HT1080 (cell line): Measurements from ENCODE around the gene TMEM271. TPM values are rescaled to one million over a fixed set of nuclear protein-coding genes. Genes with fewer than 3 reads are reported as not detected.

ENCODE experiments used
- DNase-seq: peaks from one replicate; pipeline ENCODE4 v3.0.0-alpha.2; 2015; ENCODE audit warnings: low read depth
- polyA plus RNA-seq, 2 experiments: library from polyadenylated mRNA; depleted of rRNA; stranded (reverse); fragments of >200 nt; gene quantifications; 2 replicates each; pipeline ENCODE4 v1.2.3, GENCODE V29; 2015
- total RNA-seq: library from RNA; depleted of rRNA; stranded (reverse); fragments of >200 nt; shearing (Covaris generic); gene quantifications from 2 replicates; pipeline ENCODE4 v1.2.3, GENCODE V29; 2014; rRNA removed

TMEM271 gene, protein sequence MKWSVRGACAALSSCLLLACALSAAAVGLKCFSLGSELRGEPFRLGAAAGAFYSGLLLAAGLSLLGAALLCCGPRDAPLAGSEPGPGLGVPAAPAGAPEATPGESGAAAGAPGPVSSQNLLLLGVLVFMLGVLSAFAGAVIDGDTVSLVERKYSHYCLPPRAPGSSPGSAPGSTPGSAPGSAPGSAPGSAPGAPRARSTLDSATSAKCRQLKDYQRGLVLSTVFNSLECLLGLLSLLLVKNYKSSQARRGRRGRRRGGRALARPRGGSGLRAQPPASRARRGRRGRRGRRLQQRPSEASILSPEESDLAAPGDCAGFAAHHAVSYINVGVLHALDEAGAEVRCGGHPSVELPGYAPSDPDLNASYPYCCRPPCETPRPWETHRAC
- not detected in 2 replicates for total RNA-seq
- polyA plus RNA-seq (2015; cell fraction: cytosol; rRNA removed): not detected in 2 replicates
- polyA plus RNA-seq (2015; cell fraction: nucleus; rRNA removed): not detected in 2 replicates

DNA sequence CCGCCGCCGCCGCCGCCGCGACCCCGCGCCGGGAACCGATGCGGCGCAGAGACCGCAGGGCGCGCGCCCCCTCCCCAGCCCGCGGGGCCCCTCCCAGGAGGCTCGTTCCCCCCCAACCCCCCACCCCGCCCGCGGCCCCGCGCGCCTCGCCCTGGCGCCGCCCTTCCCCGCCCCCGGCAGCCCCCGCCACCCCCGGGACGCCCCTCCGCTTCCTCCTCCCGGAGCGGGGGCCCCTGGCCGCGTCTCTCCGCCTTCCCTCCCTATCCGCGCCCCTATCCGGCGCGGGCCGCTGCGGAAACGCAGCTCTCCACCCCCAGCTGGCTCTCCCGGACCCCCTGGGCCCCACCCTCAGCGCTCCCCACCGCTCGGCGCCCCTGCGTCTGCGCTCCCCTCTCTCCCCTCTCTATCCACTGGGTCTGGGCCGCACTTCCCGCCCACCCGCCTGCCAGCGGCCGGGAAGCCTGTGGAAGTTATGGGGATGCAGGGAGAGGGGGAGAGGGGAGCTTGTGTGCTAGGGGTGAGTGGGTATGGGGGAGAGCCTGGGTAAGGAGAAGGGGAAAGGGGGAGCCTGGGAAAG lies at the start of gene TMEM271:
TMEM271 (minus strand) TSS at position 51 of the 577 bp plus-strand sequence. CDS start 233 bp downstream, outside the sequence.
- no peak for DNase-seq

DNA sequence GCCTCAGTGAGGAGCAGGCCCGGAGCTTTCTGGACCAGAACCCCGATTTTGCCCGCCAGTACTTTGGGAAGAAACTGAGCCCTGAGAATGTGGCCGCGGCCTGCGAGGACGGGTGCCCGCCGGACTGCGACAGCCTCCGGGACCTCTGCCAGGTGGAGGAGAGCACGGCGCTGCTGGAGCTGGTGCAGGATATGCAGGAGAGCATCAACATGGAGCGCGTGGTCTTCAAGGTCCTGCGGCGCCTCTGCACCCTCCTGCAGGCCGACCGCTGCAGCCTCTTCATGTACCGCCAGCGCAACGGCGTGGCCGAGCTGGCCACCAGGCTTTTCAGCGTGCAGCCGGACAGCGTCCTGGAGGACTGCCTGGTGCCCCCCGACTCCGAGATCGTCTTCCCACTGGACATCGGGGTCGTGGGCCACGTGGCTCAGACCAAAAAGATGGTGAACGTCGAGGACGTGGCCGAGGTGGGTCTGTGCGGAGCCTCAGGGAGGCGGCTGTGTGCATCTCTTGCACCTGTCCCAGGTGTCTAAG lies 49.6 kb upstream of the TMEM271 start:
- DNase-seq: no peak

DNA sequence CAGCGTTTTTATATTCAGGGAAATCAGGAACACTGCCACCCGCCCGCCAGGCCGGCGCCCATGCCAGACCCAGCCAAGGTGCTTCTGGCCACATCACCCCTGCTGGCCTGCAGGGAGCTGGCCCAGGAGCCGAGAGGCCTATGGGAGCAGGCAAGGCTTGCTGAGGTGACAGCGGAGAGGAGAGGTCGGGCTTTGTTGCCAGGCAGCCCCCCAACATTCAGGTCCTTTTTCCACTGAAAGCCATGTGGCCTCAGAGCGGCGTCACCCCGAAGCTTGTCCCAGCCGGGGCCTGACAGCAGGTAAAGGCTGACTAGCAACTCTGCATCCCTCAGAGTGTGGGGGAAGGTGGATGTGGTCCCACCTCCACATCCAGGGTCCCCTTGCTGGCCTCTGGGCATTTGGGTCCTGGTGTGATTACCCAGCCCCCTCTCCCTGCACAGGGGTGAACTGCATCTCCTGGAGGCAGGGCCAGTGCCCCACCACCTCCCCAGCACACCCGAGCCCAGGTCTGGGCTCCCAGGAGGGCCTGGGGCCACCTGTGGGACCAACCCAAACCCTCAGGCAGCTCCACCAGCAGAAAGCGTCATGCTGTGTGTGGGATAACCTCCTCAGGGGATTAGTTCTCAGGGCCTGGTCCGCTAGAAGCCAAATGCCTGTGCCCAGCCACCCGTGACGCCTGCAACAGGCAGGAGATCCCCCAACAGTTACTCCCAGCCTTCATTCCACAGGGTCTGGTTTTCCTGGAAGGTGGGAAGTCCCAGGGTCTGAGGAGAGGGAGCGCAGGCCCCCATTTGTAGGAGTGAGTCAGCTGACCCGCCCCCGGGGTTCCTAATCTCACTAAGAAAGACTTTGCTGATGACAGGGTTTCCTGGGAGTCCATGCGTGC lies 48.9 kb upstream of the TMEM271 start, which contains the start of gene PDE6B:
PDE6B (plus strand) TSS at position 869 of the 886 bp plus-strand sequence. CDS start 54 bp downstream, outside the sequence.
- no peak for DNase-seq

DNA sequence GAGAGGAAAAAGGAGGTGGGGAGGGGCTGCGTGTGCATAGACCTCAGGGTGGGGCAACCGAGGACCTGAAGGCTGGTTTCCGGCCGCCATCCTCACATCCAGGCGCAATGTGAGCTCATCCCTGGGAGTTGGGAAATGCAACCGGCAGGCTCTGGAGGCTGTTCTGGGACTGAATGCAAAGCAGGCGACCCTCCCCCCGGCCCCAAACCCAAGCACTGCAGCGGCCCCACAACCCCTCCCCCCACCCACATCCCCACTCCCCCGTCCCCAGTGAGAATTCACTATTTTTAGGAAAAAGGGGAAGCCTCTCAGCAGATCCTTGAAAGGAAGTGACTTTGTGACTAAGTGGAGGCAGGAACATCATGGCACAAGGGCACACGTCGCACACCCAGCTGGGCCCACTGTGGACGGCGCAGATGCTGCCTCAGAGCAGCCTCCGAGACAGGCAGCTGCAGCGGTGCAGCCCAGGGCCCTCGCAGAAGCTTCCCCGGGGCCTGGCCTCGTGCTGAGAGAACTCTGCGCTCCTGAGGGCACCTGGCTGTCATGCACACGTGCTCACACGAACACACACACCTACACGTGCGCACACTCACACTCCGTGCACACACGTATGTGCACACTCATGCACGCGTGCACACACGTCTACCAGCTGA lies 47.9 kb upstream of the TMEM271 start:
- no peak for DNase-seq

DNA sequence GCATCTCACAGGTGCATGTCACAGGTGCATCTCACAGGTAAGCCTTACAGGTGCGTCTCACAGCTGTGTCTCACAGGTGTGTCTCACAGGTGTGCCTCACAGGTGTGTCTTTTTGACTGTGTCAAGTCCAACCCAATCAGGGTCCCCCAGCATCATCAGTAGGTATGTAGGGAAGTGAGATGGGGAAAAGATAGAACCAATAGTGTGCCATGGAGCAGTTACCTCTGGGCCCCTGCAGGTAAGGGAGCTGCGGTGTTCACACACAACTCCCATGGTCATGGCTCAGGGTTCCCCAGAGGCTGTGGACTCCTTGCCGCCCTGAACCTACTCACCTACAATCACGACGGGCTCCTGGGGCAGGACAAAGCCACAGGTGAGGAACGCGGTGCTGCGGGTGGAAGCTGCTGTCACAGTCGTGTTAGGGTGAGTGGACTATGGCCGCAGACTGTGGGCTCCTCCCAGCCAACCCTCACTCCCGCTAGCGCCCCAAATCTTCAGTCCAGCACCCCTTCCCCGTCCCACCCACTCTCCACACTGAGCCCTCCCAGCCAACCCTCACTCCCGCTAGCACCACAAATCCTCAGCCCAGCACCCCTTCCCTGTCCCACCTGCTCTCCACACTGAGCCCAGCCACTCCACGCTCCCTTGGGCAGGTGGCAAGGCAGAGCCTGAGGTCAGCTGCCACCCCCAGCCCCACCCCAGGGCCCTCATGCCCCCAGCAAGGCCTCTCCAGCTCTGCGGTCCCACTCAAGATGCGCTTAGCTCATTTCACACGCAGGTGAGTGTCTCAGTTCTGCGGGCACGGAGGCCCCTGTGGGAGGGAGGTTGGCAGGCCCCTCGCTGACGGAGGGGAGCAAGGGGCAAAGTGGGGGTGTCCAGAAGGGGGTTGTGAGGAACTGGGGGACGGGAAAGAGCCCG lies 47.2 kb upstream of the TMEM271 start:
- no peak for DNase-seq

DNA sequence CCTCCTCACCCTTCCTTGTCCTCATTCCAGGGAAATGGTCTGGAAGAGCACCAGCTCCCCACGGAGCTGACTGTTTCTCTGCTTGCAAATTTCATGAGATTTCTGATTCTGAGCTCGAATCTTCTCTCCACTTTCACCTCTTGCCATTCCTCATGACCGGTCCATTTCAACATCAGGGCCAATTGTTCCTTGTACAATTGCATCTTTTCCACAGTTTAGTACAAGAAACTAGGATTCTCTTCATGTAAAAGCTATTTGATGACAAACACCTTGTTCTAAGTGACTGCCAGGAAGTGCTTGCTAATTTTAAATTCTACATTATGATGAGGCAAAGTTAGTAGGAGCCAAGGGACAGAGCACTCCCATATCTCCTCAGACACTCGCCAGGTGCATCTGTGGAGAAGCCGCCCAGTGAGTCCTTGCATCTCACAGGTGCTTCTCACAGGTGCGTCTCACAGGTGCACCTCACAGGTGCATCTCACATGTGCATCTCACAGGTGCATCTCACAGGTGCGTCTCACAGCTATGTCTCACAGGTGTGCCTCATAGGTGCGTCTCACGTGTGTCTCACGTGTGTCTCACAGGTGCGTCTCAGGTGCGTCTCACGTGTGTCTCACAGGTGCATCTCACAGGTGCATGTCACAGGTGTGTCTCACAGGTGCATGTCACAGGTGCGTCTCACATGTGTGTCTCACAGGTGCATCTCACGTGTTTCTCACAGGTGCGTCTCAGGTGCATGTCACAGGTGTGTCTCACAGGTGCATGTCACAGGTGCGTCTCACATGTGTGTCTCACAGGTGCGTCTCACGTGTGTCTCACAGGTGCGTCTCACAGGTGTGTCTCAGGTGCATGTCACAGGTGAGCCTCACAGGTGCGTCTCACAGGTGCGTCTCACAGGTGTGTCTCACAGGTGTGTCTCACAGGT lies 46.2 kb upstream of the TMEM271 start:
- DNase-seq: no peak

DNA sequence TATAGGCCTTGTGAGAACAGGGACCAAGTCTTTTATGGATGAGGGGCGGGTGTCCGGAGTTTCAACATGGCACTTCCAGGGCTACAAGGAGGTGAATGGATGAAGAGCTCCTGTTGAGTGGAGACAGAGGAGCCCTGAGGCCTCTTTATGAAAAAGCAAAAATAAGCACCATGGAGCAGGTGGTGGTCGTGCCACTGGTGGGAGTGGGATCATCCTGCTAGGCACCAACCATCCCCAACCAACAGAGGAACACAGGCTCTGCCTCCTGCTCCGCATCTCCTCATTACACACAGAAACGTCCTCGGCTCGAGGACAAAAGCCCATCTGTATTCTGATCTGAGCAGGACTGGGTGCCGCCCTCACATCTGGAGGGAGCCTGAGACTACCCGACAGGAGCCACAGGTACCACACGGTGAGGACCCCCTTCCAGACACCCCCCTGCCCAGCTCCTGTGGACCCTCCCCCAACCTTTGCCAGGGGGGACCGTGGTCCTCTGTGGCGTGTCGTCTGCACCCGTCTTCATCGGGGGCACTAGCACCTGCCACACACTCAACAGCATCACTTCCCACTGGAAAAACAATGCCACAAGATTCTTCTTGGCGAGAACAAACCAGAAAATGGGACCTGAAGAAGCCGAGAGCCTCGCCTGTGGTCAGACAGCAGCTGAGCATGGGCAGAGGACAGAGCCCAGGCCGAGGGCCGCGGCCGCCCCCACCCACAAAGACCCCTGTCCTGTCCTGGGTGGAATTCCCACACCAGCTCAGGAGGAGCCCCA lies 45.4 kb upstream of the TMEM271 start:
- DNase-seq: no peak

DNA sequence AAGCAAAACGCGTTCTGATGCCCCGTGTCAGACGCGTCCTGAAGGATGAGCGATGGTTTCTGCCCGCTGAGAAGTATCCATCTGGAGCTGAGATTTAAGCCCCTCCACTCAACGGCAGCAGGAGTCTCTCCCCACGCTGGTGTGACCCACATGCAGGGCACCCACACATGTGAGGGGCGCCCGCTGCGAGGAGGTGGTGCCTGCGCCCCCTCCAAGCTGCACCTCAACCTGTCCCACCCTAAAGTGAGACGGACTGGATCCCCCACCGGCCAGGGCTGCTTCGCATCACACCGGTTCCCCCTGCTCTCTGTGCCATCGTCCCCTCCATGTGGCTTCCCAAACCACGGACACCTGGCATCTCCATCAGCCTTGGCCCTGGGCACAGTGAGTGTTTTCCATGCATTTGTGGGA lies 44.8 kb upstream of the TMEM271 start:
- DNase-seq: no peak

DNA sequence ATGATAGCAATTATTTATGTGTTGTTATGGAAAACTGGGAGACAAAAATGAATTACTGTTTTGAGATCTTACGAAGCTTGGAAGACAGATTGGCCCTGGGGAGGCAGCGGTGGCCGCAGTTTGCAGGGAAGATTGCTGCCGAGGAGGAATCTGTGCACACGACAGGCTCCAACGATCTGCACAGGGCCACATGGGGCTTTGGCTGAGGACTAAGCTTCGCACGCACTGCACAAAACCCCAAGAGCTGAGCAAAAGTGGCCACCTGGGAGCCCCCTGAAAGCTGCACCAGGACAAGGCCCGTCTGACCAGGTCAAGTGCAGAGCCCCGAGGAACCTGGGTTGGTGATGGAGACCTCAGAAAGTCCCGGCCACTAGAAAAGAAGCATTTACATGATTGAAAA lies 44.1 kb upstream of the TMEM271 start:
- DNase-seq: no peak

DNA sequence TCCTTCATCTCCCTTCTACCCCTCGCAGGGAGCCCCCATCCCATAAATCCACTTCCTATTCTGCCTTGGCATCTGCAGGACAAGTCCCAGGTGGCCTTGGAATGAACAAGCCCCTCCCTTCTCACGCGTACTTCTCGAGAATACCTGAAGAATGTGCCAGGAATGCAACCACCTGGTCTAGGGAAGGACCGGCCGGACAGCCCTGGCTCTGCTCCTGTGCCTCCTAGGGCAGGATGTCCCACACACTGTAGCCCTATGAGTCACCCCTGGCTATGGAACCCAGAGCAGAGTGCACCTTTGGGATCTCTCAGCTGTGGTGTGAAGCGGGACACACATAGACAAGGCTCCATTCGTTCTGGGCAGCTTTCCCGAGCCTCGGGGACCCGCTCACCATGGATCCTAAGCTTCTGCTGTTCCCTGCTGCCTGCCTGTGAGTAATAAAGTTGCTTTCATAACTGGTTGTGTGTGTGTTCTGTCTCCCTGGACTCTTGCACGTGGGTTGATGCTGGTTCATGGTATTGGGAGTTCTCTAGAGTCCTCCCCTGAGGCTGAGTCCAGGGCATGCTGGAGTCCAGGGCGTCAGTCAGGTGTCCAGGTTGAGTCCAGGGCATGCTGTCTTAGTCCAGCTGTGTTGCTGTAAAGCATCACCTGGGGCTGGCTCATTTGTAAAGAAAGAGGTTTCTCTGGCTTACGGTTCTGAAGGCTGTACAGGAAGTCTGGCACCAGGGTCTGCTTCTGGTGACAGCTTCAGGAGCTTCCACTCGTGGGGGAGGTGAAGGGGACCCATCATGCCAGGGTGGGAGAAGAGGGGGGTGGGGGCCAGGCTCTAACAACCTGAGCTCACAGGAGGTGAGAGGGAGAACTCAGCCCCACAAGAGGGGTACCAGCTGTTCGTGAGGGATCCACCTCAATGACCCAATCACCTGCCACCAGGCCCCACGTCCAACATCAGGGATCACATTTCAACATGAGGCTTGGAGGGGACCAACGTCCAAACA lies 41.8 kb upstream of the TMEM271 start:
- no peak for DNase-seq

DNA sequence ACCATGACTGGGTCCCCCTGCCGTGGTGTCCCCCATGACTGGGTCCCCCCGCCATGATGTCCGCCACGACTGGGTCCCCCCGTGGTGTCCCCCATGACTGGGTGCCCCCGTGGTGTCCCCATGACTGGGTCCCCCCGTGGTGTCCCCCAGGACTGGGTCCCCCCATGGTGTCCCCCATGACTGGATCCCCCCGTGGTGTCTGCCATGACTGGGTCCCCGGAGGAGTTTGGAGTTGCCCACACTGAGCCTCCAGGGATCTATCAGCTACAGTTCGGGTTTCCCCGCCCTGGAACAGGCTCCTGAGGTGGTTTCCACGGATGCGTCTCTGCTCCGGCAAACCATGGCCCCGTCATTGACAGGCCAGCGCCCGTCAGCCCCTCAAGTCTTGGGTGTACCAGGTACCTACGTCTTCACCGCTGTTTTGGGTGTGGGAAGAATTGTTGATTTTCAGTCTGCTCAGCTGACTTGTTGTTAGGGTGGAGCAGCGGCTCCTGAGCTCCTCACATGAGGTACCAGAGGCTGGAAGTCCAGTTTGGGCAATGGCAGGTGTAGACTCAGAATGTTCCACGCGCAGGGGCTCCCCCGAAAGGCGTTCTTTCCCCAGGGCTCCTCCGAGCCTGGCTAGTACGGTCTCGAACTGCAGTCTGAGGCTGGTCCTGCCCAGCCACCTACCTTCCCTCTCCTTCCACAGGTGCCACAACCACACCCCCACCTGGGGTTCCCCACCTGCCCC lies 41.0 kb upstream of the TMEM271 start:
- DNase-seq: no peak

DNA sequence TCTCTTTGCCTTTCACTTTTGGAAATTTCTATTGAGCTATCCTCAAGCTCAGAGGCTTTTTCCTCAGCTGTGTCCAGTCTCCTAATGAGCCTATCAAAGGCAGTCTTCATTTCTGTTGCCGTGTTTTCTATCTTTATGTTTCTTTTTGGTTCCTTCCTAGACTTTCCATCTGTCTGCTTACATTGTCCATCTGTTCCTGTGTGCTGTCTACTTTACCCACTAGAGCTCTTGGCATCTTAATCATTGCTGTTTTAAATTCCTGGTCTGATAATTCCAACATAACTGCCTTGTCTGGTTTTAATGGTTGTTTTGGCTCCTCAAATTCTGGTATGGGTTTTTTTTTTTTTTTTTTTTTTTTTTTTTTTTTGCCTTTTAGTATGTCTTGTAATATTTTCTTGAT lies 40.0 kb upstream of the TMEM271 start:
- DNase-seq: no peak

DNA sequence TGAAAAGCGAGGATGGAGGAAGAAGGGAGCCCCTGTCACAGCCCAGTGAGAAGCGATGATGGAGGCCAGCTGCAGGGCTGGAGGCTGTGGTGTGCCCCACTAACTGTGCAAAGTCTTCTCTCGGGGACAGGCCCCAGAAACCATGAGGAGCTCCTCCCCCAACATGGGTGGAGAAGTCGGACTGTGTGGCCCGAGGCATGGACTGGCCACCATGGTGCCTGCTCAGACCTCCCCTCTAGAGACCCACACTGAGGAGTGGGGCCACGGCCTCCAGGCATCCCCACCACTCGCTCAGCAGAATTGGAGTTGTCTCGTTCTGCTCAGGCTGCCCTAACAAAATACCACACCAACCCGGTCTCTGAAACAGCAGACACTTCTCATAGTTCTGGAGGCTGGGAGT lies 37.0 kb upstream of the TMEM271 start:
- no peak for DNase-seq

DNA sequence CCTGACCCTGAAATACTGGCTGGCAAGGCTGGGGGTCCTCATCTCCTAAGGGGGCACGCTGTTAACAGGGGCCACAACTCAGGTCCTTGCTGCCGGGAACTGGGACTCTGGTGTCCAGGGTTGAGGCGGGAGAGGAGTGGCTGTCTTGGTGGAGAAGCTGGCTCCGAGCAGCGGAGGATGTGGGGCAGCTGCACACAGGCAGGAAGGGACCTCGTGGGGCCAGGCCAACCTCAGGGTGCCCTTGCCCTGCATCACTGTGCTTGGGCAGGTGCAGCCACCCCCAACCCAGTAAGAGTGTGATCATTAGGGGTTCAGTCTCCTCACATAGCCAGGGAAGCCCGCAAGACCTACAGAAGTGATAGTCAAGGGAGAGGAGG lies 36.6 kb upstream of the TMEM271 start:
- no peak for DNase-seq

DNA sequence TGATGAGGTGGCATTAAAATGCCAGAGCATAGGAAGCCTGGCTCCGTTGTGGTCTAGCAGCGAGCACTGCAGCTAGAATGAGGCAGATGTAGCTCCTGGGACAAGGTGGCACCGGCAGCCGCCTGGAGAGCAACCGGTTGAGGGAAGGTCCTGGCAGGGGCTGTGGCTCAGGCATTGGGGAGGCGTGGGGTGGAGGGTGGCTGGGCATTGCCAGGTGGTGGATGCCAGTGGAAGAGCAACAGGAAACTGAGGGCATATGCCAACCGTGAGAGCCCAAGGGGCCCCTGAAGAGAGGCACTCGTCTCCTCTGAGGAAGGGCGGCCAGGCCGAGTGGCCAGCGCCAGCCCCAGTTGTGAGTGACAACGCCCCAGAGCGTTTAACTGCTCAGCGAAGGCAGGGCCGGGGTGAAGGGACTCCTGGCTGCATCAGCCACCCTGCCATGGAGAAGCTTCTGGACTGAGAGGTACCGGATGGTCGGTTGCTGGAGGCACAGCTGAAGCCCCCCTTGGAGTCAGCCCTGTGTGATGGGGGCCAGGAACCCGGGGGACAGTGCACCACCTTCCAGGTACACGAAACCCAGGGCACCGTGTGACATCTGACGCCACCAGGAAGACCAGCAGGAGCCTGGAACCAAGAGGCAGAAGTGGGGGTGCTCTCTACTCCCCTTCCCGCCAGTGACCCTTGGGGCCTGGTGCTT lies 36.1 kb upstream of the TMEM271 start:
- no peak for DNase-seq
